Urinary bladder (tissue), 4 donors: ENCODE data around the gene PTDSS2. TPM values are rescaled to one million over a fixed set of nuclear protein-coding genes. Genes with fewer than 3 reads are reported as not detected.
"Not testable (repeated sequence)": the region's sequence is repeated elsewhere in the genome, so short reads cannot be mapped to it uniquely, and the experiment has no call there.

ENCODE experiments used
- DNase-seq: peaks from one replicate; pipeline ENCODE4 v3.0.0-alpha.2; 2015; ENCODE audit errors: extremely low spot score
- H3K27ac ChIP-seq: one replicate; pipeline ENCODE4 v1.5.1; 2013; ENCODE audit warnings: low read depth, mild to moderate bottlenecking, moderate library complexity
- H3K36me3 ChIP-seq: one replicate; pipeline ENCODE4 v1.6.1; 2013; ENCODE audit warnings: mild to moderate bottlenecking, moderate library complexity; ENCODE audit not compliant: insufficient read depth
- H3K4me1 ChIP-seq: one replicate; pipeline ENCODE4 v1.6.1; 2013; ENCODE audit warnings: mild to moderate bottlenecking, moderate library complexity; ENCODE audit not compliant: insufficient read depth
- H3K4me3 ChIP-seq: one replicate; pipeline ENCODE4 v1.5.1; 2013; ENCODE audit warnings: low read depth, low read length
- WGBS: extraction: QIAGEN DNeasy Blood & Tissue Kit; methylation state at CpG from one replicate; pipeline ENCODE4 v1.1.7; 2013; 5-methylcytosine and 5-hydroxymethylcytosine counted together
- polyA plus RNA-seq: library from polyadenylated mRNA; stranded (reverse); fragments of 200-250 nt; gene quantifications from one replicate; pipeline ENCODE4 v1.2.3, GENCODE V29; 2013
- total RNA-seq: library from RNA; depleted of rRNA; stranded (reverse); fragments of >200 nt; gene quantifications from one replicate; pipeline ENCODE4 v1.2.3, GENCODE V29; 2014
- donor health status: healthy with polysubstance abuse.
- donor health status: healthy.

PTDSS2 gene
- total RNA-seq (13.5 TPM), polyA plus RNA-seq (27.0 TPM)

DNA sequence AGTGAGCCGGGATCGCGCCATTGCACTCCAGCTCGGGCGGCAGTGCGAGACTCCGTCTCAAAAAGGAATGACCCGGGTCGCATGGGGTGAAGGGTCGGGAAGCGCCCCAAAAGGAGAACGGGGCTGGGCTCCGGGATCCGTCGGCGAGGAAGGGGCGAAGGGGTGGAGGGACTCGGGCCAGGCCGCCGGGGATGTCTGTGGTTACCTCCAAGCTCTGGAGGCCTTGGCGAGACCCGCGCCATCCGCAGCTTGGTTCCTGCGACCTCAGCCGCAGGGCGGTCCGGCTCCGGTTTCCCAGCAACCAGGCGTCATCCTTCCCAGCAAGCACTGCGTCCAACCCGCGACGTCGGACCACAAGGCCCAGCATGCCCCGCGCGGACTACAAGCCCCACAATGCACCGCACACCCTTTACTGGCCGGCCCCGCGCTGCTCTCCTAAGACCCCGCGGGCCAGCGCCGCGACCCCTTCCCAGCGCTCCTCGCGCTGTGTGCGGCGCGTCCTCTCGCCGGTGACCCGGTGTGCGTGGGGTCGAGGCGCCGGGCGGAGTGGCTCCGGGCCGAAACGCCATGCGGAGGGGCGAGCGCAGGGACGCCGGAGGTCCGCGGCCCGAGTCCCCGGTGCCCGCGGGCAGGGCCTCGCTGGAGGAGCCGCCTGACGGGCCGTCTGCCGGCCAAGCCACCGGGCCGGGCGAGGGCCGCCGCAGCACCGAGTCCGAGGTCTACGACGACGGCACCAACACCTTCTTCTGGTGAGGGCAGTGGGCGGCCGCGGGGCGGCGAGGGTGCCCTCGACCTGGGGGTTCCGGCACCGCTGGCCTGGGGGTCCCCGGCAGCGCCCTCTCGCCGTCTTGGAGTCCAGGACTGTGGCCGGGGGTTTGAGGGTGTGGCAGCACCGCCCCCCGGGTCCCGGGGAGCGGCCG lies at the start of gene PTDSS2:
Gene PTDSS2, plus strand, starts transcription at position 391 of the 920 bp plus-strand sequence. Its CDS starts 177 bp downstream, at position 568.
- Histone ChIP-seq H3K36me3 (no peaks in the 10 kb centered on the region), H3K4me3 (peak within 1 kb of the TSS; percentile 82), H3K4me1 (no peaks in the 10 kb centered on the region), H3K27ac (peak within 1 kb of the TSS; percentile 60)
- WGBS: under 1% methylated on average over 108 of the region's 108 CpGs
- peak; percentile 89 for DNase-seq

- not testable (repeated sequence) for H3K4me3 ChIP-seq, H3K4me1 ChIP-seq, H3K36me3 ChIP-seq, H3K27ac ChIP-seq, DNase-seq
- WGBS: no CpG with 5 or more reads among the region's 52 CpGs
Observed at GRCh38 chr11:401196-401595, 48.9 kb upstream of the PTDSS2 start.

GRCh38 chr11:403021-403760 lies 46.9 kb upstream of the PTDSS2 start:
- H3K4me3 ChIP-seq: no peak overlapping the region
- no peaks in the 10 kb centered on the region for H3K36me3 ChIP-seq
- H3K4me1 ChIP-seq: no peaks in the 10 kb centered on the region
- H3K27ac ChIP-seq: no peak overlapping the region
- 61% methylated on average over 55 of the region's 55 CpGs for WGBS
- no peak for DNase-seq

DNA sequence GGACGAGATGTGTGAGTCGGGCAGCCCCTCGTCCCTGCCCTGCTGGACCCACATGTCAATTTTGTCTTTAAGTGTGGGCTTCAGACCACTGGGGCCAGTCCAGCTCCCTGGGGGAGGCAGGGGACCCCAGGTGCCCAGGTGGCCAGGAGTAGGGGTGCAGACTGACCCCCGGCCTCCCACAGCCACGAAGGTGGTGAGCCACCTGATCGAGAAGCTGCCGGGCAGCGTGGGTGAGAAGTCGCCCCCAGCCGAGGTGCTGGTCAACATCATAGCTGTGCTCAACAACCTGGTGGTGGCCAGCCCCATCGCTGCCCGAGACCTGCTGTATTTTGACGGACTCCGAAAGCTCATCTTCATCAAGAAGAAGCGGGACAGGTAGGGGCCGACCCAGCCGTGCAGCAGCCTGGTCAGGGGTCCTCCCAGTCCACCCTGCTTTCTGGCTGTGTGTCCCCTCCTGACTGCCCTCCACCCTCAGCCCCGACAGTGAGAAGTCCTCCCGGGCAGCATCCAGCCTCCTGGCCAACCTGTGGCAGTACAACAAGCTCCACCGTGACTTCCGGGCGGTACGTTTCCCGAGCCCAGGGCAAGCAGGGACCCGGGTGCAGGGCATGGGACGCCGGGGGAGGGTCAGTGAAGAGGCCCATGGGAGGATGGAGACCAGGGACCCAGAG lies 46.2 kb upstream of the PTDSS2 start:
- H3K4me3 ChIP-seq: no peak overlapping the region
- 95% methylated on average over 27 of the region's 27 CpGs for WGBS
- no peaks in the 10 kb centered on the region for H3K4me1 ChIP-seq
- no peaks in the 10 kb centered on the region for H3K36me3 ChIP-seq
- no peak overlapping the region for H3K27ac ChIP-seq
- no peak for DNase-seq

DNA sequence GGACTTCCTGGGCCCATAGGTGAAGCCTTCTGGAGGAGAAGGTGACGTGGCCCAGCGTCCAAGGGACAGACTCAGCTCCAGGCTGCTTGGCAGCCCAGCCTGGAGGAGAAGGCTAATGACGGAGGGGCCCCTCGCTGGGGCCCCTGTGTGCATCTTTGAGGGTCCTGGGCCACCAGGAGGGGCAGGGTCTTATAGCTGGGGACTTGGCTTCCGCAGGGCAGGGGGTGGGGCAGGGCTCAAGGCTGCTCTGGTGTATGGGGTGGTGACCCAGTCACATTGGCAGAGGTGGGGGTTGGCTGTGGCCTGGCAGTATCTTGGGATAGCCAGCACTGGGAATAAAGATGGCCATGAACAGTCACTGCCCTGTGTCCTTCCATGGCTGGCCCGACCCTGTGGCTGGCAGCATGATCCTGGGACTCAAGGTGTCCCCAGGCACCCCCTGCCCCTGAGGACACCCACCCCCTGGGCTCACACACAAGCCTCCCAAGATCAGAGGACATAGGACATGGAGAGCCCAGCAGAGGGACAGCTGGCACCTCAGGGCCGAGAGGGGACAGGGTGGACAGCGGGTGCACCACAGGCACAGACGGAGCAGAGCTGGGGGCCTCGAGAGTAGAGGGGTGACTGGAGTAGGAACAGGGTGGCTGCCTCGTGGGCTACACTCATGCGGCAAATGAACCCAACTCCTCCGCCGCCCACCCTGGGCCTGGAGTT lies 45.4 kb upstream of the PTDSS2 start:
- 94% methylated on average over 14 of the region's 14 CpGs for WGBS
- H3K4me3 ChIP-seq: no peak overlapping the region
- no peaks in the 10 kb centered on the region for H3K36me3 ChIP-seq
- no peak overlapping the region for H3K27ac ChIP-seq
- H3K4me1 ChIP-seq: no peaks in the 10 kb centered on the region
- no peak for DNase-seq

DNA sequence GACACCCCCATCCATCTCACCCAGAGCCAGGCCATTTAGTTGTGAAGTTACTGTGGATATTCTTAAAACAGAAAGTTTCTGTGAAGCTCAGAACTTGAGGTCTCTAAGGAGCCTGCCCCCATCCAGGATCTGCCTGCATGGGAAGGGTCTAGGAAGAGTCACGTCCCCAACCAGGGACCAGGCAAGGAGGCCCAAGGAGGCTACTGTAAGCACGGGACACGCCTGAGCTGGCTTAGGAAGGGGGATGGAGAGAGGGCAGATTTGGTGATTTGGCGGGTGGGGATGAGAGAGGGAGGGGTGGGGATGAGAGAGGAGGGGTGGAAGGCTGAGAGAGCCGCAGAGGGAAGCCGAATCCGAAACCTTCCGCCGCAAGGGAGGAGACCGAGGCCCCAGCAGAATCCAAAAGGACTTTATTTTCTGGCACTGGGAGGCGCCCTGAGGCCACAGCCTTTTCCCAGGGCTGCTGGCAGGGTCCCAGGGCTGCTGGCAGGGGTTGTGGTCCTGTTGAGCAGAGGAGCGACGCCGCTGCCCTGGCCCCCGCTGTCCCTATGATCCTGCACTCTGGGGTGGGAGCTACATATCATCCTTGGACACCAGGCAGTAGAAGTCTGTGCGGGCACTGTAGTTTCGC lies 44.6 kb upstream of the PTDSS2 start:
- no peaks in the 10 kb centered on the region for H3K36me3 ChIP-seq
- no peak overlapping the region for H3K4me3 ChIP-seq
- H3K27ac ChIP-seq: no peak overlapping the region
- no peaks in the 10 kb centered on the region for H3K4me1 ChIP-seq
- WGBS: 59% methylated on average over 17 of the region's 17 CpGs
- DNase-seq: no peak

GRCh38 chr11:405954-406795 lies 43.9 kb upstream of the PTDSS2 start:
- no peaks in the 10 kb centered on the region for H3K4me1 ChIP-seq
- DNase-seq: no peak
- H3K27ac ChIP-seq: peak overlapping the region; percentile 48
- no peaks in the 10 kb centered on the region for H3K36me3 ChIP-seq
- peak overlapping the region; percentile 65 for H3K4me3 ChIP-seq
- 73% methylated on average over 47 of the region's 47 CpGs for WGBS

- Histone ChIP-seq H3K27ac (peak overlapping the region; percentile 48), H3K4me1 (no peaks in the 10 kb centered on the region), H3K36me3 (no peaks in the 10 kb centered on the region), H3K4me3 (peak overlapping the region; percentile 65)
- DNase-seq: no peak
- 6% methylated on average over 89 of the region's 91 CpGs for WGBS
Observed at GRCh38 chr11:406796-407650, 43.1 kb upstream of the PTDSS2 start.

GRCh38 chr11:407651-408123 lies 42.4 kb upstream of the PTDSS2 start:
- no peak overlapping the region for H3K4me3 ChIP-seq
- DNase-seq: no peak
- no peak overlapping the region for H3K27ac ChIP-seq
- no peaks in the 10 kb centered on the region for H3K36me3 ChIP-seq
- no peaks in the 10 kb centered on the region for H3K4me1 ChIP-seq
- WGBS: 76% methylated on average over 28 of the region's 28 CpGs

DNA sequence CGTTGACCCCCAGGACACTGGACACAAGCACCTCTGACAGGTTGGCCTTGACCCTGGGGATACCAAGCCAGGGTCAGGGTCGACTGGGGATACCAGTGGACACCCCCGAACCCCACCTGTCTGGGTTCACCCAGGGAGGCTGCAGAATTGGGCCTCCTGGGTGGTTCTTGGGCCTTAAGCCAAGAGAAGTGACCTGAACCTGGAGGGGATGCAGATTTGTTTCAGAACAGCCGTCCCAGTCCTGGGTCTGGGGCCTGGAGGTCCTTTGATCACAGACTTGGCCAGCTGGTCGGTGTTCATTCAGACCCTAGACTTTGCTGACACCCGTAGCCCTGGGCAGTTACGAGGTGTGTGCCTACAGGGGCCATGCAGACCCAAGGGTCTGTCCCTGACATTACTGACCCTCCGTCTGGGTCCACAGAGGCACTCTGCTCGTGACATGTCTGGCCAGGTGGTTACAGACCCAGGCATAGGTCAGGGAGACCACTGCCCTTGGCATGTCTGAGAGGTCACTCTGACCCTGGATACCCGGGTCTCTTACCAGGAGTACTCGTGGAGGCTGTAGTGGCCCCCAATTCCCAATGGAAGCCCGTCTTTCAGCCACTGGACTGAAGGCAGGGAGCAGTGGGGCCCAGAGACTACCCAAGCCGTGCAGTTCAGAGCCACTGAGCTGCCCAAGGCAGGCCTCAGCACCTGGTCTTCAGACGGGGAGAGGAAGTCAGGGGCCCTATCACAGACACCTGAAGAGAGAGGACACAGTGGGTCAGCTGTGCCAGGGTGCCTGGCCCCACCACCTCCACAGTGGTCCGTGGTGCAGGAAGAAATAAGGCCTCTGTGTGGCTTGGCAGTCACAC lies 41.7 kb upstream of the PTDSS2 start:
- H3K4me1 ChIP-seq: no peaks in the 10 kb centered on the region
- 93% methylated on average over 15 of the region's 15 CpGs for WGBS
- no peak overlapping the region for H3K27ac ChIP-seq
- no peak overlapping the region for H3K4me3 ChIP-seq
- H3K36me3 ChIP-seq: no peaks in the 10 kb centered on the region
- DNase-seq: no peak
